Measurements from ENCODE around the gene PITX3. TPM values are rescaled to one million over a fixed set of nuclear protein-coding genes. Genes with fewer than 3 reads are reported as not detected.

Gene PITX3
- total and polyA plus RNA-seq, 2 experiments from 2014 or later = 0.34 TPM; not detected in 1

GRCh38 chr10:102211615-102212299 is 29.6 kb downstream of the PITX3 start:
- ATAC-seq = no peak
- H3K27ac Mint-ChIP-seq = no peak overlapping the region
- no peaks in the 10 kb centered on the region for H3K4me1 Mint-ChIP-seq
- Histone ChIP-seq H3K4me3 (no peak overlapping the region), H3K4me1 (ENCODE audit: insufficient read depth) (no peaks in the 10 kb centered on the region), H3K27me3 (ENCODE audit: insufficient read depth) (no peaks in the 10 kb centered on the region), H3K9me2 (ENCODE audit: insufficient read depth) (no peaks in the 10 kb centered on the region), H3K4me2 (no peak overlapping the region), H2AFZ (no peak overlapping the region), H4K20me1 (replicated peaks; ENCODE audit: insufficient read depth) (no peaks in the 10 kb centered on the region), H3K27ac (ENCODE audit: low read depth) (no peak overlapping the region), H3K79me2 (replicated peaks; ENCODE audit: insufficient read depth) (no peaks in the 10 kb centered on the region), H3K36me3 (ENCODE audit: insufficient read depth) (no peaks in the 10 kb centered on the region), H3F3A (replicated peaks; ENCODE audit: low read depth) (no peaks in the 10 kb centered on the region)
- H3K4me3 Mint-ChIP-seq = no peak overlapping the region
- no peak for TF ChIP-seq JUNB (IDR thresholded peaks at IDR 0.05; ENCODE audit: unreplicated experiment)
- no peak for TF ChIP-seq ZNF114 (CRISPR knock-in tag; IDR thresholded peaks at IDR 0.05)
- TF ChIP-seq EZH2phosphoT487 (IDR thresholded peaks at IDR 0.05; ENCODE audit: unreplicated experiment) = no peak
- TF ChIP-seq REST (IDR thresholded peaks at IDR 0.05; ENCODE audit: unreplicated experiment) = no peak
- no peak for TF ChIP-seq POLR2AphosphoS5 (IDR thresholded peaks at IDR 0.05; ENCODE audit: low read depth)
- no peak for TF ChIP-seq CREB1 (CRISPR knock-in tag; IDR thresholded peaks at IDR 0.05; ENCODE audit: low read depth)
- no peak for TF ChIP-seq EZH2 (IDR thresholded peaks at IDR 0.05; ENCODE audit: low read depth, unreplicated experiment)
- TF ChIP-seq ETS1 (IDR thresholded peaks at IDR 0.05) = no peak
- no peak for TF ChIP-seq ZNF462 (CRISPR knock-in tag; IDR thresholded peaks at IDR 0.05)
- peaks cover 3% of the 10 kb centered on the region; the same call in 1 of the 3 replicates for H3K9me3 Mint-ChIP-seq
- no peaks in the 10 kb centered on the region for H3K36me3 Mint-ChIP-seq (ENCODE audit: low read depth)
- no peak for DNase-seq (ENCODE audit: low spot score)
- peaks cover 13% of the 10 kb centered on the region for H3K27me3 Mint-ChIP-seq (ENCODE audit: insufficient read depth, low read depth, poor library complexity)
